ENCODE results near the gene UBE2E2.

The UBE2E2 gene

GRCh38 chr3:23404246-23404645 is 201.1 kb downstream of the UBE2E2 start:
- peaks cover 15% of the 10 kb centered on the region for H3K4me1 Mint-ChIP-seq
- no peak overlapping the region for H3K4me3 Mint-ChIP-seq
- no peaks in the 10 kb centered on the region for H3K9me3 Mint-ChIP-seq
- peaks cover 5% of the 10 kb centered on the region for H3K27me3 Mint-ChIP-seq
- DNase-seq = no peak
- H3K36me3 Mint-ChIP-seq = no peaks in the 10 kb centered on the region
- CTCF ChIA-PET = no interaction called here
- no peak overlapping the region for H3K27ac Mint-ChIP-seq

- no peak for DNase-seq
- Mint-ChIP-seq H3K9me3 (no peaks in the 10 kb centered on the region), H3K4me1 (peaks cover 15% of the 10 kb centered on the region), H3K27ac (no peak overlapping the region), H3K27me3 (peaks cover 5% of the 10 kb centered on the region), H3K36me3 (no peaks in the 10 kb centered on the region), H3K4me3 (no peak overlapping the region)
- CTCF ChIA-PET = no interaction called here
Measured at GRCh38 chr3:23405081-23405480, 202.0 kb downstream of the UBE2E2 start.

- DNase-seq = no peak
- H3K36me3 Mint-ChIP-seq = no peaks in the 10 kb centered on the region
- H3K4me3 Mint-ChIP-seq = no peak overlapping the region
- H3K4me1 Mint-ChIP-seq = peaks cover 15% of the 10 kb centered on the region
- no peak overlapping the region for H3K27ac Mint-ChIP-seq
- H3K27me3 Mint-ChIP-seq = peaks cover 5% of the 10 kb centered on the region
- CTCF ChIA-PET = interaction anchor here (0.7 kb wide), 1 partner anchor 370 kb away, joined by 3 read pairs; no protein-coding TSS in a partner anchor
- no peaks in the 10 kb centered on the region for H3K9me3 Mint-ChIP-seq
Measured at GRCh38 chr3:23406601-23407000, 203.5 kb downstream of the UBE2E2 start.

GRCh38 chr3:23418026-23418425 is 214.9 kb downstream of the UBE2E2 start:
- no peak overlapping the region for H3K4me3 Mint-ChIP-seq
- DNase-seq = no peak
- H3K4me1 Mint-ChIP-seq = no peaks in the 10 kb centered on the region
- CTCF ChIA-PET = no interaction called here
- H3K27ac Mint-ChIP-seq = no peak overlapping the region
- H3K9me3 Mint-ChIP-seq = peaks cover 6% of the 10 kb centered on the region
- no peaks in the 10 kb centered on the region for H3K36me3 Mint-ChIP-seq
- H3K27me3 Mint-ChIP-seq = peaks cover 3% of the 10 kb centered on the region

- no peaks in the 10 kb centered on the region for H3K4me1 Mint-ChIP-seq
- peaks cover 3% of the 10 kb centered on the region for H3K27me3 Mint-ChIP-seq
- DNase-seq = no peak
- no peak overlapping the region for H3K4me3 Mint-ChIP-seq
- CTCF ChIA-PET = no interaction called here
- no peak overlapping the region for H3K27ac Mint-ChIP-seq
- H3K9me3 Mint-ChIP-seq = no peaks in the 10 kb centered on the region
- no peaks in the 10 kb centered on the region for H3K36me3 Mint-ChIP-seq
Measured at GRCh38 chr3:23421811-23422516, 218.8 kb downstream of the UBE2E2 start.

- DNase-seq = no peak
- no peak overlapping the region for H3K4me3 Mint-ChIP-seq
- no peaks in the 10 kb centered on the region for H3K27me3 Mint-ChIP-seq
- no peak overlapping the region for H3K27ac Mint-ChIP-seq
- CTCF ChIA-PET = no interaction called here
- no peaks in the 10 kb centered on the region for H3K36me3 Mint-ChIP-seq
- no peaks in the 10 kb centered on the region for H3K9me3 Mint-ChIP-seq
- H3K4me1 Mint-ChIP-seq = no peaks in the 10 kb centered on the region
Measured at GRCh38 chr3:23422517-23422851, 219.4 kb downstream of the UBE2E2 start.

- CTCF ChIA-PET = no interaction called here
- no peak for DNase-seq
- no peaks in the 10 kb centered on the region for H3K36me3 Mint-ChIP-seq
- no peaks in the 10 kb centered on the region for H3K27me3 Mint-ChIP-seq
- no peaks in the 10 kb centered on the region for H3K4me1 Mint-ChIP-seq
- no peaks in the 10 kb centered on the region for H3K9me3 Mint-ChIP-seq
- no peak overlapping the region for H3K27ac Mint-ChIP-seq
- H3K4me3 Mint-ChIP-seq = no peak overlapping the region
Measured at GRCh38 chr3:23425410-23425809, 222.3 kb downstream of the UBE2E2 start.

- no peak for DNase-seq
- no peaks in the 10 kb centered on the region for H3K36me3 Mint-ChIP-seq
- no peaks in the 10 kb centered on the region for H3K27me3 Mint-ChIP-seq
- peaks cover 18% of the 10 kb centered on the region for H3K4me1 Mint-ChIP-seq
- H3K9me3 Mint-ChIP-seq = no peaks in the 10 kb centered on the region
- no peak overlapping the region for H3K27ac Mint-ChIP-seq
- CTCF ChIA-PET = no interaction called here
- H3K4me3 Mint-ChIP-seq = no peak overlapping the region
Measured at GRCh38 chr3:23430781-23431398, 227.8 kb downstream of the UBE2E2 start.

- CTCF ChIA-PET = no interaction called here
- Mint-ChIP-seq H3K27ac (no peak overlapping the region), H3K4me1 (peaks cover 18% of the 10 kb centered on the region), H3K4me3 (no peak overlapping the region), H3K9me3 (no peaks in the 10 kb centered on the region), H3K27me3 (no peaks in the 10 kb centered on the region), H3K36me3 (no peaks in the 10 kb centered on the region)
- DNase-seq = no peak
Measured at GRCh38 chr3:23431764-23432163, 228.6 kb downstream of the UBE2E2 start.

GRCh38 chr3:23435318-23435717 is 232.2 kb downstream of the UBE2E2 start:
- no peak for DNase-seq
- H3K27me3 Mint-ChIP-seq = no peaks in the 10 kb centered on the region
- H3K4me1 Mint-ChIP-seq = peaks cover 44% of the 10 kb centered on the region
- no peak overlapping the region for H3K4me3 Mint-ChIP-seq
- CTCF ChIA-PET = no interaction called here
- no peaks in the 10 kb centered on the region for H3K9me3 Mint-ChIP-seq
- H3K27ac Mint-ChIP-seq = no peak overlapping the region
- peaks cover under 1% of the 10 kb centered on the region for H3K36me3 Mint-ChIP-seq

GRCh38 chr3:23435904-23436303 is 232.8 kb downstream of the UBE2E2 start:
- peaks cover 47% of the 10 kb centered on the region for H3K4me1 Mint-ChIP-seq

GRCh38 chr3:23437484-23438145 is 234.5 kb downstream of the UBE2E2 start:
- CTCF ChIA-PET = no interaction called here
- peaks cover 1% of the 10 kb centered on the region for H3K36me3 Mint-ChIP-seq
- no peaks in the 10 kb centered on the region for H3K9me3 Mint-ChIP-seq
- no peak overlapping the region for H3K4me3 Mint-ChIP-seq
- no peaks in the 10 kb centered on the region for H3K27me3 Mint-ChIP-seq
- H3K27ac Mint-ChIP-seq = no peak overlapping the region
- peaks cover 54% of the 10 kb centered on the region for H3K4me1 Mint-ChIP-seq
- no peak for DNase-seq

More at GRCh38 chr3:23435904-23436303, 232.8 kb downstream of the UBE2E2 start:
- no peak for DNase-seq
- Mint-ChIP-seq H3K9me3 (no peaks in the 10 kb centered on the region), H3K4me3 (no peak overlapping the region), H3K27ac (no peak overlapping the region), H3K36me3 (peaks cover 1% of the 10 kb centered on the region), H3K27me3 (no peaks in the 10 kb centered on the region)
- CTCF ChIA-PET = no interaction called here

- no peak for DNase-seq
- no peaks in the 10 kb centered on the region for H3K9me3 Mint-ChIP-seq
- CTCF ChIA-PET = no interaction called here
- no peak overlapping the region for H3K27ac Mint-ChIP-seq
- no peak overlapping the region for H3K4me3 Mint-ChIP-seq
- H3K4me1 Mint-ChIP-seq = peaks cover 64% of the 10 kb centered on the region
- H3K36me3 Mint-ChIP-seq = peaks cover 1% of the 10 kb centered on the region
- H3K27me3 Mint-ChIP-seq = no peaks in the 10 kb centered on the region
Measured at GRCh38 chr3:23438657-23439056, 235.5 kb downstream of the UBE2E2 start.

GRCh38 chr3:23439080-23439479 is 236.0 kb downstream of the UBE2E2 start:
- H3K4me1 Mint-ChIP-seq = peaks cover 68% of the 10 kb centered on the region
- DNase-seq = no peak
- peaks cover 1% of the 10 kb centered on the region for H3K36me3 Mint-ChIP-seq
- CTCF ChIA-PET = no interaction called here
- no peak overlapping the region for H3K4me3 Mint-ChIP-seq
- H3K27ac Mint-ChIP-seq = no peak overlapping the region
- H3K27me3 Mint-ChIP-seq = no peaks in the 10 kb centered on the region
- H3K9me3 Mint-ChIP-seq = no peaks in the 10 kb centered on the region
